Neuron (in vitro differentiated cells): ENCODE results near the gene CUL4A.
"Not testable (repeated sequence)": the region's sequence is repeated elsewhere in the genome, so short reads cannot be mapped to it uniquely, and the experiment has no call there.

Source experiments
- H2AFZ ChIP-seq: one replicate; pipeline ENCODE4 v1.6.1; 2013; ENCODE audit warnings: low read depth, mild to moderate bottlenecking, inconsistent platforms, low read length, moderate library complexity
- H3K27me3 ChIP-seq: one replicate; pipeline ENCODE4 v1.6.1; 2013; ENCODE audit warnings: low read length; ENCODE audit not compliant: insufficient read depth
- H3K36me3 ChIP-seq: one replicate; pipeline ENCODE4 v1.6.1; 2013; ENCODE audit warnings: low read length; ENCODE audit not compliant: insufficient read depth
- H3K4me1 ChIP-seq: one replicate; pipeline ENCODE4 v1.6.1; 2013; ENCODE audit warnings: low read length; ENCODE audit not compliant: insufficient read depth
- H3K4me3 ChIP-seq: 2 replicates; pipeline ENCODE4 v1.5.1; 2013; ENCODE audit warnings: mild to moderate bottlenecking, low read length, moderate library complexity
- H3K9me3 ChIP-seq: one replicate; pipeline ENCODE4 v1.6.1; 2013; ENCODE audit warnings: low read length

CUL4A gene

GRCh38 chr13:113209336-113209758 is at the start of gene CUL4A:
TSS of gene CUL4A (plus strand) at chr13:113209613. CDS start at chr13:113209628, 15 bp downstream.
- H3K36me3 ChIP-seq, result peaks cover 30% of the 10 kb centered on the region
- peaks cover 2% of the 10 kb centered on the region for H3K9me3 ChIP-seq
- peaks cover 26% of the 10 kb centered on the region for H3K4me1 ChIP-seq
- H3K27me3 ChIP-seq, result no peaks in the 10 kb centered on the region
- H2AFZ ChIP-seq, result peak within 1 kb of the TSS; percentile 97
- peak within 1 kb of the TSS; percentile 95 for H3K4me3 ChIP-seq

GRCh38 chr13:113159701-113160100 is 49.7 kb upstream of the CUL4A start:
- Histone ChIP-seq H3K27me3 (peaks cover 15% of the 10 kb centered on the region), H3K36me3 (no peaks in the 10 kb centered on the region), H3K4me3 (no peak overlapping the region), H2AFZ (no peak overlapping the region), H3K9me3 (peaks cover 2% of the 10 kb centered on the region), H3K4me1 (peaks cover 7% of the 10 kb centered on the region)

- Histone ChIP-seq H3K9me3 (peaks cover 2% of the 10 kb centered on the region), H3K36me3 (no peaks in the 10 kb centered on the region), H3K27me3 (peaks cover 15% of the 10 kb centered on the region), H3K4me3 (no peak overlapping the region), H2AFZ (no peak overlapping the region), H3K4me1 (peaks cover 7% of the 10 kb centered on the region)
Measured at GRCh38 chr13:113160983-113161382, 48.4 kb upstream of the CUL4A start.

DNA sequence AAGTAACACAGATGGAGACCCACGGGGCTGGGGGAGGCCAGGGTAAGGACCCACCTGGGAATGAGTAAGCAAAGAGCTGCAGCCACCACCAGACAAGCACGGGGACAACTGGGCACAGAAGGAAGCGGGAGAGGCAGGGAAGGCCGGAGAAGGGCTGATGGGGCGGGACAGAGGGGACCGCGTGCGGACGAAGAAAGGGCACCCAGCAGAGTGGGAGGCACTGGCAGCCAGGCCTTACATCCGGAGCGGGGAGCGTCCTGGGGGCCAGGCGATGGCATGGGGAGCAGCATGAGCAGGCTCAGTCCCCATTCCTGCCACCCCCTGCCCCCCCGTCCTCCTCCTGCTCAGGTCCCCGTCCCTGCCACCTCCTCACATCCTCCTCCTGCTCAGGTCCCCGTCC is 48.0 kb upstream of the CUL4A start:
- peaks cover 7% of the 10 kb centered on the region for H3K4me1 ChIP-seq
- H3K27me3 ChIP-seq, result peaks cover 15% of the 10 kb centered on the region
- no peak overlapping the region for H3K4me3 ChIP-seq
- H3K36me3 ChIP-seq, result no peaks in the 10 kb centered on the region
- H2AFZ ChIP-seq, result no peak overlapping the region
- no peaks in the 10 kb centered on the region for H3K9me3 ChIP-seq

DNA sequence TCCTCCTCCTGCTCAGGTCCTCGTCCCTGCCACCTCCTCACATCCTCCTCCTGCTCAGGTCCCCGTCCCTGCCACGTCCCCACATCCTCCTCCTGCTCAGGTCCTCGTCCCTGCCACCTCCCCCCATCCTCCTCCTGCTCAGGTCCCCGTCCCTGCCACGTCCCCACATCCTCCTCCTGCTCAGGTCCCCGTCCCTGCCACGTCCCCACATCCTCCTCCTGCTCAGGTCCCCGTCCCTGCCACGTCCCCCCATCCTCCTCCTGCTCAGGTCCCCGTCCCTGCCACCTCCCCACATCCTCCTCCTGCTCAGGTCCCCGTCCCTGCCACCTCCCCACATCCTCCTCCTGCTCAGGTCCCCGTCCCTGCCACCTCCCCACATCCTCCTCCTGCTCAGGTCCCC is 47.4 kb upstream of the CUL4A start:
- not testable (repeated sequence) for H3K4me1 ChIP-seq, H3K4me3 ChIP-seq, H3K36me3 ChIP-seq, H3K9me3 ChIP-seq, H2AFZ ChIP-seq
- H3K27me3 ChIP-seq, result peaks cover 15% of the 10 kb centered on the region

DNA sequence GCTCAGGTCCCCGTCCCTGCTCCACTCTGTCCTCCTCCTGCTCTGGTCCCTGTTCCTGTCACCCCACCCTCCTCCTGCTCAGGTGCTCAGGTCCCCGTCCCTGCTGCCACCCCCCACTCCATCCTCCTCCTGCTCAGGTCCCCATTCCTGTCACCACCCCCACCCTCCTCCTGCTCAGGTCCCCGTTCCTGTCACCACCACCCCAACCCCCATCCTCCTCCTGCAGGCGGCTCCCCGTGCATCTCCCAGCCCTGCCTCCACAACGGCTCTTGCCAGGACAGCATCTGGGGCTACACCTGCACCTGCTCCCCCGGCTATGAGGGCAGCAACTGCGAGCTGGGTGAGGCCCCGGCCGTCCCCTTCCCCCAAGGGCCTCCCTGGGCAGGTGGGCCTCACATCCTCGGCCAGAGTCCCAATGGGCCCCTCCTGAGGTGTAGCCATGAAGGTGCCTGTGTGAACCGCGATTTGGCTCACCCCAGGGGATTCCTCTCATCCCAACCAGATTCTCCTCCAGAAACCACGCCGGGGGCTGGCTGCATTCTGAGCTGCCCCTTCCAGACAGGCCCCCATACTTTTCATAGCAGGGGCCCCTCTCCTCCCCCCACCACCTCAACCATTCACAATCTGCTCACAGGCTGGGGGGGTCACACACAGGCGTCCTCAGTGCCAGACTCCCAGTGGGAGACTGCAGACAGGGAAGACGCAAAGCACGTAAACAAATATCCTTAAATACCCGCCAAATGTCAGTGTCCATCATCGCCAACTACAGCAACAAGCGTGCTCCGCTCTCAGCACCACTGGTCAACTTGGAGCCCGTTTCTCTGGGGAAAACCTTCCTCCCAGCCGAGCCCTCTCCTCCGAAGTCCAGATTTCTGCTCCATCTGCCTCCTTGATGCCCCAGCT is 46.4 kb upstream of the CUL4A start:
- Histone ChIP-seq H2AFZ (no peak overlapping the region), H3K4me3 (no peak overlapping the region), H3K9me3 (peaks cover 2% of the 10 kb centered on the region), H3K27me3 (peaks cover 11% of the 10 kb centered on the region), H3K4me1 (peaks cover 7% of the 10 kb centered on the region), H3K36me3 (peaks cover 2% of the 10 kb centered on the region)

DNA sequence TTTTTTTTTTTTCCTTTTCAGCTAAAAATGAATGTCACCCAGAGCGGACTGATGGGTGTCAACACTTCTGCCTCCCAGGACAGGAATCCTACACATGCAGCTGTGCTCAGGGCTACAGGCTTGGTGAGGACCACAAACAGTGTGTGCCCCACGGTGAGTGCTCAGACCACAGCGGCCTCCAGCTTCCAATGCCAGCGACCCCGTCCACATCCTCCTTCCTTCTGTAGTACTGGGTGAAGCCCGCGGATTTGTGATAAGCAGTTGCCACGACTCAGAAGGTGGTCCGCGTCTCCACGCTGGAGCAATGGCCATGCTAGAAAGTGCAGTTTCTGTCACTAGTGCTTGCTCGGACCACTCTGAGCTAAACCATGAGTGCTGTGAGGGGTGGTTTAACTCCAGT is 44.9 kb upstream of the CUL4A start:
- Histone ChIP-seq H3K4me3 (no peak overlapping the region), H3K36me3 (peaks cover 5% of the 10 kb centered on the region), H3K4me1 (no peaks in the 10 kb centered on the region), H3K27me3 (peaks cover 9% of the 10 kb centered on the region), H3K9me3 (peaks cover 2% of the 10 kb centered on the region), H2AFZ (no peak overlapping the region)

DNA sequence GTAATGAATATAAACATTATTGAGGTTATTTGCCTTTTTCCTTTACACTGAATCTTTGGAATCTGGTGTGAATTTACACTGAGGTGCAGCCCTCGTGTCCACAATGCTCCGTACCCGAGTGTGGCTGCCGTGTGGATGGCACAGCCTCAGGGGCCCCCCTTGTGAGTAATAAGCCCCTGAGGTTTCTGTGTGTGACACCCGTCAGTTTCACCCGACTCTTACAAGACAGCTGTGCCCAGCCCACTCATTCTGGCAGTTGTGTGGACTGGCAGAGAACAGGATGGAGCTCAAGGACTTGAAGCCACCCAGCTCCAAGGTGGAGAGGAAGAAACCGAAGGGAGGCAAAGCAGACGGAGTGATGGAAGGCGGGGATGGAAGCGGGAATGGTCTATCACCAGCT is 43.1 kb upstream of the CUL4A start:
- peaks cover 3% of the 10 kb centered on the region for H3K27me3 ChIP-seq
- peaks cover 15% of the 10 kb centered on the region for H3K36me3 ChIP-seq
- H2AFZ ChIP-seq, result no peak overlapping the region
- H3K4me1 ChIP-seq, result no peaks in the 10 kb centered on the region
- peaks cover 4% of the 10 kb centered on the region for H3K9me3 ChIP-seq
- H3K4me3 ChIP-seq, result no peak overlapping the region

GRCh38 chr13:113166681-113167080 is 42.7 kb upstream of the CUL4A start:
- Histone ChIP-seq H3K27me3 (no peaks in the 10 kb centered on the region), H3K36me3 (peaks cover 19% of the 10 kb centered on the region), H3K9me3 (peaks cover 4% of the 10 kb centered on the region), H3K4me1 (no peaks in the 10 kb centered on the region), H2AFZ (no peak overlapping the region), H3K4me3 (no peak overlapping the region)

- H2AFZ ChIP-seq, result no peak overlapping the region
- peaks cover 4% of the 10 kb centered on the region for H3K9me3 ChIP-seq
- no peak overlapping the region for H3K4me3 ChIP-seq
- H3K36me3 ChIP-seq, result peaks cover 24% of the 10 kb centered on the region
- H3K4me1 ChIP-seq, result no peaks in the 10 kb centered on the region
- no peaks in the 10 kb centered on the region for H3K27me3 ChIP-seq
Measured at GRCh38 chr13:113167155-113167554, 42.3 kb upstream of the CUL4A start.

DNA sequence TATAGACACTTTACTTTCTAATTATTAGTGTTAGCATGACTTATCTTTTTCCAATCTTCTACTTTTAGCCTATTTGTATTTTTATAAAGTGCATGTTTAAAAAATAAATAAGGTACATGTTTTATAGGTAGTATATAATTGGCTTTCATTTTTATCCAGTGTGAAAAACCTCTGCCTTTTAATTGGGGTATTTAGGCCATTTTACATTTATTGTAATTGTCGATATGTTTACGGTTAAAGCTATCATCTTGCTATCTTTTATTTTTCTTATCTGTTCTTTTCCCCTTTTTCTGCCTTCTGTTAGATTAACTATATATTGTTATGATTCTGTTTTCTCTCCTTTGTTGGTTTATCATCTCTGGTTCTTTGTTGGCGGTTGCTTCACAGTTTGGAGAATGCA is 41.8 kb upstream of the CUL4A start:
- peaks cover 4% of the 10 kb centered on the region for H3K9me3 ChIP-seq
- H2AFZ ChIP-seq, result no peak overlapping the region
- no peaks in the 10 kb centered on the region for H3K4me1 ChIP-seq
- no peaks in the 10 kb centered on the region for H3K27me3 ChIP-seq
- H3K4me3 ChIP-seq, result no peak overlapping the region
- H3K36me3 ChIP-seq, result peaks cover 28% of the 10 kb centered on the region

- Histone ChIP-seq H3K4me3 (no peak overlapping the region), H3K4me1 (no peaks in the 10 kb centered on the region), H3K27me3 (no peaks in the 10 kb centered on the region), H3K9me3 (peaks cover 4% of the 10 kb centered on the region), H3K36me3 (peaks cover 34% of the 10 kb centered on the region), H2AFZ (no peak overlapping the region)
Measured at GRCh38 chr13:113168211-113168610, 41.2 kb upstream of the CUL4A start.

GRCh38 chr13:113169277-113170272 is 39.8 kb upstream of the CUL4A start:
- Histone ChIP-seq H2AFZ (no peak overlapping the region), H3K4me1 (no peaks in the 10 kb centered on the region), H3K9me3 (peaks cover 4% of the 10 kb centered on the region), H3K4me3 (no peak overlapping the region), H3K36me3 (peaks cover 41% of the 10 kb centered on the region), H3K27me3 (no peaks in the 10 kb centered on the region)
